GM12878 (cell line): ENCODE measurements around the gene UTS2R. TPM values are rescaled to one million over a fixed set of nuclear protein-coding genes. Genes with fewer than 3 reads are reported as not detected.

Experiments used
- CUX1 ChIP-seq: IDR thresholded peaks from 2 replicates; pipeline ENCODE4 v1.6.1; 2012; ENCODE audit warnings: improper control_type of control experiment, low read depth, low read length; ENCODE audit not compliant: insufficient replicate concordance
- E2F8 ChIP-seq: fragments of 450-650 bp; IDR thresholded peaks from 2 replicates; pipeline ENCODE4 v1.6.1; 2018; ENCODE audit warnings: mild to moderate bottlenecking, low read depth, moderate library complexity; ENCODE audit not compliant: partially characterized antibody
- FOXM1 ChIP-seq: IDR thresholded peaks from 2 replicates; pipeline ENCODE4 v1.6.1; 2012; ENCODE audit warnings: low read depth, mild to moderate bottlenecking, inconsistent platforms, low read length, moderate library complexity
- GATAD2B ChIP-seq: fragments of 450-650 bp; conservative IDR thresholded peaks from 2 replicates; pipeline ENCODE4 v1.6.1; 2017; ENCODE audit warnings: low read depth, mild to moderate bottlenecking, moderate library complexity
- KAT2A ChIP-seq: conservative IDR thresholded peaks from 2 replicates; pipeline ENCODE4 v1.6.1; 2011; ENCODE audit warnings: low read depth, low read length; ENCODE audit not compliant: control insufficient read depth
- MYC ChIP-seq: IDR thresholded peaks from 2 replicates; pipeline ENCODE4 v1.6.1; 2011; ENCODE audit warnings: mild to moderate bottlenecking, low read length, moderate library complexity, inconsistent platforms; ENCODE audit not compliant: insufficient read depth, insufficient replicate concordance, insufficient read length, severe bottlenecking
- POLR2A ChIP-seq: IDR thresholded peaks from 2 replicates; pipeline ENCODE4 v1.6.1; 2011; ENCODE audit warnings: low read depth, mild to moderate bottlenecking, low read length
- REST ChIP-seq: IDR thresholded peaks from 2 replicates; pipeline ENCODE4 v1.6.1; 2012; ENCODE audit warnings: mild to moderate bottlenecking, low read depth, low read length
- SIX5 ChIP-seq: IDR thresholded peaks from 2 replicates; pipeline ENCODE4 v1.6.1; 2011; ENCODE audit warnings: mild to moderate bottlenecking, low read depth, low read length, moderate library complexity; ENCODE audit not compliant: severe bottlenecking
- SMAD5 ChIP-seq: IDR thresholded peaks from 2 replicates; pipeline ENCODE4 v1.6.1; 2016; ENCODE audit warnings: antibody characterized with exemption, low read depth
- ZBTB11 ChIP-seq: fragments of 450-650 bp; formaldehyde crosslinking; IDR thresholded peaks from 2 replicates; pipeline ENCODE4 v1.5.0; 2022; ENCODE audit warnings: mild to moderate bottlenecking, missing genetic modification characterization
- ZNF622 ChIP-seq: fragments of 450-650 bp; IDR thresholded peaks from 2 replicates; pipeline ENCODE4 v1.6.1; 2017; ENCODE audit warnings: mild to moderate bottlenecking, inconsistent platforms
- polyA plus RNA-seq, 11 experiments: library from polyadenylated mRNA; depleted of rRNA in 4 of 11; unstranded in 6 of 11; stranded (reverse) in 5 of 11; fragments of >200 nt; fragmentation: Nextera tagmentation in 4 of 11; fragmentation: Illumina TruSeq in 1 of 11; extraction: Ambion mirVana in 4 of 11; extraction: Trizol in 1 of 11; gene quantifications; 1 replicate in 1 of 11; 2 replicates in 10 of 11; pipeline versions ENCODE4 v1.2.1 to v1.2.3, GENCODE V29; 2011 to 2016; ENCODE audit warnings: inconsistent platforms in 2 of 11, missing spikeins in 2 of 11, low read depth in 1 of 11
- total RNA-seq, 4 experiments: library from RNA; depleted of rRNA in 3 of 4; stranded (reverse); fragments of >200 nt in 3 of 4; fragmentation: Illumina TruSeq in 1 of 4; extraction: Trizol in 1 of 4; gene quantifications; 2 replicates each; pipeline versions ENCODE4 v1.2.1 to v1.2.3, GENCODE V29; 2013 to 2021

UTS2R gene
- total and polyA plus RNA-seq, 10 of the 15 experiments (the other 5 are each of a cell fraction or from before 2014, with no cell fraction given) = 0.04 to 0.36 (median 0.11) TPM; not detected in 6

- TF ChIP-seq GATAD2B (peak; percentile 23; the same call in 1 of the 2 replicates), KAT2A (no peak), REST (peak; percentile 97), FOXM1 (no peak), E2F8 (no peak), ZBTB11 (CRISPR knock-in tag) (no peak), MYC (no peak), CUX1 (no peak), POLR2A (no peak), SMAD5 (no peak), ZNF622 (no peak), SIX5 (no peak)
Measured at GRCh38 chr17:82414548-82415281, 43.1 kb downstream of the UTS2R start (continued).
